Measurements from ENCODE around the gene ANK3.

ANK3 gene

GRCh38 chr10:60209874-60210570, 179.7 kb downstream of the ANK3 start:
- DNase-seq = no peak

- DNase-seq = peak in 1 of 2 donors; percentile 76
Measured at GRCh38 chr10:60208676-60209269, 180.9 kb downstream of the ANK3 start.

- no peak for DNase-seq
Measured at GRCh38 chr10:60207894-60208293, 181.8 kb downstream of the ANK3 start.

- no peak for DNase-seq
Measured at GRCh38 chr10:60206735-60207134, 182.9 kb downstream of the ANK3 start.

GRCh38 chr10:60205741-60206140, 183.9 kb downstream of the ANK3 start:
- DNase-seq = no peak

GRCh38 chr10:60203993-60204618, 185.6 kb downstream of the ANK3 start:
- DNase-seq = peak in 1 of 2 donors; percentile 51

- DNase-seq = no peak
Measured at GRCh38 chr10:60200682-60201053, 189.0 kb downstream of the ANK3 start.

GRCh38 chr10:60200012-60200681, 189.5 kb downstream of the ANK3 start:
- DNase-seq = no peak

GRCh38 chr10:60197206-60197605, 192.5 kb downstream of the ANK3 start:
- DNase-seq = no peak

- no peak for DNase-seq
Measured at GRCh38 chr10:60194421-60194820, 195.3 kb downstream of the ANK3 start.

- DNase-seq = no peak
Measured at GRCh38 chr10:60192946-60193345, 196.7 kb downstream of the ANK3 start.

GRCh38 chr10:60189861-60190475, 199.7 kb downstream of the ANK3 start:
- no peak for DNase-seq

GRCh38 chr10:60188548-60188947, 201.1 kb downstream of the ANK3 start:
- no peak for DNase-seq

- no peak for DNase-seq
Measured at GRCh38 chr10:60187691-60188090, 202.0 kb downstream of the ANK3 start.

- no peak for DNase-seq
Measured at GRCh38 chr10:60186315-60187071, 203.2 kb downstream of the ANK3 start.

- DNase-seq = no peak
Measured at GRCh38 chr10:60185421-60185820, 204.3 kb downstream of the ANK3 start.

GRCh38 chr10:60182691-60183090, 207.0 kb downstream of the ANK3 start:
- no peak for DNase-seq

- DNase-seq = no peak
Measured at GRCh38 chr10:60176925-60177324, 212.8 kb downstream of the ANK3 start.

GRCh38 chr10:60175441-60175971, 214.2 kb downstream of the ANK3 start:
- no peak for DNase-seq

GRCh38 chr10:60172363-60172990, 217.2 kb downstream of the ANK3 start:
- DNase-seq = no peak

GRCh38 chr10:60171436-60172013, 218.2 kb downstream of the ANK3 start:
- no peak for DNase-seq

Data from hippocampal formation (tissue), 2 donors.